Measurements from ENCODE around the gene PRR19.

Gene PRR19

DNA sequence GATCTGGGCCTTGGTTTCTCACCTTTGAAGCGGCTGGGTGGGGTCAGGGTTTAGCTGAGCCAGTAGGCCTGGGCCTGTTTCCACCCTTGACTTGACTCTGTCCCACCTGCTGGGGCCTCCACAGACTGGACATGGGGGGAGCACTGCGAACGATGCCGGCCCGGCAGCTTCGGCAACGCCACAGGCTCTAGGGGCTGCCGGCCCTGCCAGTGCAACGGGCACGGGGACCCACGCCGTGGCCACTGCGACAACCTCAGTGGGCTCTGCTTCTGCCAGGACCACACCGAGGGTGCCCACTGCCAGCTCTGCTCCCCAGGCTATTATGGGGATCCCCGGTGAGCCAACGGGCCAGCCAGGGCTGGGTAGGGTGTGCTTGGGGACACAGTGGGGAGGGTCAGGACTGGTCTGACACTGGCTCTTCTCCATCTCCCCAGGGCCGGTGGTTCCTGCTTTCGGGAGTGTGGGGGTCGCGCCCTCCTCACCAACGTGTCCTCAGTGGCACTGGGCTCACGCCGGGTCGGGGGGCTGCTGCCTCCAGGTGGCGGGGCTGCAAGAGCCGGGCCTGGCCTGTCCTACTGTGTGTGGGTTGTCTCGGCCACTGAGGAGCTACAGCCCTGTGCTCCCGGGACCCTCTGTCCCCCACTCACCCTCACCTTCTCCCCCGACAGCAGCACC is 51.5 kb downstream of the PRR19 start:
- DNase-seq, result no peak

- no peak for DNase-seq
Measured at GRCh38 chr19:42355896-42356295, 54.0 kb downstream of the PRR19 start.

GRCh38 chr19:42356686-42357085 is 54.8 kb downstream of the PRR19 start:
- DNase-seq, result no peak

- no peak for DNase-seq
Measured at GRCh38 chr19:42357290-42357689, 55.4 kb downstream of the PRR19 start.
